Panc1 (cell line): ENCODE results near the gene TRERF1.

Experiments used
- CTCF ChIP-seq: fragments of 450-650 bp; IDR thresholded peaks from 2 replicates; pipeline ENCODE4 v1.5.1; 2017; ENCODE audit warnings: mild to moderate bottlenecking
- POLR2AphosphoS5 ChIP-seq: IDR thresholded peaks from 2 replicates; pipeline ENCODE4 v1.6.1; 2012; ENCODE audit warnings: mild to moderate bottlenecking, low read depth, low read length, moderate library complexity
- REST ChIP-seq, 2 experiments: IDR thresholded peaks; 2 replicates each; pipeline ENCODE4 v1.6.1; 2011 to 2012; ENCODE audit warnings: low read depth in 2 of 2, control low read depth in 1 of 2, low read length in 1 of 2, mild to moderate bottlenecking in 1 of 2, moderate library complexity in 1 of 2; ENCODE audit not compliant: insufficient read depth in 1 of 2
- SIN3A ChIP-seq: IDR thresholded peaks from 2 replicates; pipeline ENCODE4 v1.6.1; 2012; ENCODE audit warnings: low read depth, mild to moderate bottlenecking, low read length, moderate library complexity, borderline replicate concordance; ENCODE audit not compliant: insufficient read depth
- TCF7L2 ChIP-seq: IDR thresholded peaks from 2 replicates; pipeline ENCODE4 v1.6.1; 2011; ENCODE audit warnings: mild to moderate bottlenecking, low read depth, low read length, inconsistent platforms

GRCh38 chr6:42370323-42370985, 81.3 kb downstream of the TRERF1 start:
- no peak for TF ChIP-seq CTCF
- no peak for TF ChIP-seq REST (IDR thresholded peaks at IDR 0.05; ENCODE audit: insufficient read depth in 1 of 2, low read depth in 2 of 2, low read length in 1 of 2)
- no peak for TF ChIP-seq TCF7L2
- TF ChIP-seq POLR2AphosphoS5 = no peak
- TF ChIP-seq SIN3A = no peak
